K562 (cell line): ENCODE results near the gene TECPR1.
A peak's percentile ranks its signal among the peaks of the same experiment; 100 is the strongest.

Experiments used
- KLF6 ChIP-seq: fragments of 250-450 bp; sonication (Bioruptor Pico); IDR thresholded peaks from 2 replicates; pipeline ENCODE4 v1.4.0; 2020; ENCODE audit warnings: mild to moderate bottlenecking, moderate library complexity, borderline replicate concordance
- NFYB ChIP-seq: IDR thresholded peaks from 2 replicates; pipeline ENCODE4 v1.6.1; 2011; ENCODE audit warnings: mild to moderate bottlenecking, moderate library complexity; ENCODE audit not compliant: insufficient read length; ENCODE audit errors: extremely low read depth
- POLR2A ChIP-seq: fragments of 450-650 bp; conservative IDR thresholded peaks from 2 replicates; pipeline ENCODE4 v1.6.1; 2016
- POLR2AphosphoS5 ChIP-seq: IDR thresholded peaks from 2 replicates; pipeline ENCODE4 v1.6.1; 2011; ENCODE audit warnings: mild to moderate bottlenecking, low read depth, low read length, moderate library complexity; ENCODE audit not compliant: control insufficient read depth, insufficient read depth
- POLR2G ChIP-seq: fragments of 200-400 bp; formaldehyde crosslinking; IDR thresholded peaks from 2 replicates; pipeline ENCODE4 v1.6.1; 2017; ENCODE audit warnings: low read depth, mild to moderate bottlenecking, antibody characterized with exemption, low read length, moderate library complexity
- SMAD3 ChIP-seq: fragments of 450-650 bp; formaldehyde crosslinking; conservative IDR thresholded peaks from 2 replicates; pipeline ENCODE4 v1.4.0; 2020; ENCODE audit warnings: mild to moderate bottlenecking
- ZNF175 ChIP-seq: fragments of 200-800 bp; sonication (Bioruptor generic); IDR thresholded peaks from 2 replicates; pipeline ENCODE4 v1.6.1; 2016; ENCODE audit warnings: low read depth, mild to moderate bottlenecking, missing genetic modification characterization, missing compliant biosample characterization
- ZNF408 ChIP-seq: fragments of 250-450 bp; sonication (Bioruptor Pico); IDR thresholded peaks from 2 replicates; pipeline ENCODE4 v1.4.0; 2020; ENCODE audit warnings: low read depth, mild to moderate bottlenecking, moderate library complexity
- TF ChIP-seq, protein P1 (sequence below): sonication (generic); formaldehyde crosslinking; IDR thresholded peaks from 2 replicates; pipeline ENCODE4 v1.8.1; 2023; ENCODE audit warnings: mild to moderate bottlenecking, missing genetic modification reagents

DNA sequence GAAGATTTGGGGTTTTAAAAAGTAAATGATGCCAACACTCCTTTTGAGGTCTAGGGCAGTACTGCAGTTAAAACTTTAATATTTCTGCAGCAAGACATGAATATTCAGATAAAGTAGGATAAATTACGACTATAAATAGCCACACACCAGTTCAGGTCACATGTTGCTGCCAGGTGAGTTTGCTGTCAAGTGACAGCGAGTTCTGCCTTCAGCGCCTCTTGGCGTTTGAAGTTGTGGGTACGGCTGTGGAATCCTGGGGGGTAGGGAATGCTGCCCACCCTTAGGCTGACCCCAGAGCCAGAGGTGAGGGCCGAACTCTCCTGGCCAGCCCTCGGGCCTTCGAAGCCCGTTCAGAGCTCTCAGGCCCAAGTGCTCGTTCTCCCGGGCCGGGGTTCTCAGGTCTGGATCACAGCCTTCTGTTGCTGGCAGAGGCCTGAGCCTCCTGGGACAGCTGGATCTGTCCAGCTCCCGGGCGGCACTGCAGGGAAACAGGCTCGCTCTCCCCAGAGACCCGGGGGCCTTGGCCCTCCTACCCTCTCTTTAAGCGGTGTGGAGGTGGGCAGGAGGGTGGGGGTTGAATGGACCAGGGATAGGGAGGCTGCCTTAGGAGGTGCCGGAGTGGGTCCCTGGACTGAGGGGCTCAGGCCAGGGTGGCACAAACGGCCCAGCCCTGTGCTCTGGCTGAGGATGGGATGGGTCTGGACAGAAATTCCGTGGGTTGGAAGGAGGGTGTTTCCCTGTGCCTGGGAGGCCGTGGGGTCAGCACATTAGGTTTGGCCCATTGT, 34.9 kb upstream of the TECPR1 start:
- no peak for TF ChIP-seq ZNF408 (CRISPR knock-in tag)
- TF ChIP-seq POLR2A, result no peak
- TF ChIP-seq KLF6 (CRISPR knock-in tag), result no peak
- TF ChIP-seq POLR2AphosphoS5, result no peak
- TF ChIP-seq, protein P1, sequence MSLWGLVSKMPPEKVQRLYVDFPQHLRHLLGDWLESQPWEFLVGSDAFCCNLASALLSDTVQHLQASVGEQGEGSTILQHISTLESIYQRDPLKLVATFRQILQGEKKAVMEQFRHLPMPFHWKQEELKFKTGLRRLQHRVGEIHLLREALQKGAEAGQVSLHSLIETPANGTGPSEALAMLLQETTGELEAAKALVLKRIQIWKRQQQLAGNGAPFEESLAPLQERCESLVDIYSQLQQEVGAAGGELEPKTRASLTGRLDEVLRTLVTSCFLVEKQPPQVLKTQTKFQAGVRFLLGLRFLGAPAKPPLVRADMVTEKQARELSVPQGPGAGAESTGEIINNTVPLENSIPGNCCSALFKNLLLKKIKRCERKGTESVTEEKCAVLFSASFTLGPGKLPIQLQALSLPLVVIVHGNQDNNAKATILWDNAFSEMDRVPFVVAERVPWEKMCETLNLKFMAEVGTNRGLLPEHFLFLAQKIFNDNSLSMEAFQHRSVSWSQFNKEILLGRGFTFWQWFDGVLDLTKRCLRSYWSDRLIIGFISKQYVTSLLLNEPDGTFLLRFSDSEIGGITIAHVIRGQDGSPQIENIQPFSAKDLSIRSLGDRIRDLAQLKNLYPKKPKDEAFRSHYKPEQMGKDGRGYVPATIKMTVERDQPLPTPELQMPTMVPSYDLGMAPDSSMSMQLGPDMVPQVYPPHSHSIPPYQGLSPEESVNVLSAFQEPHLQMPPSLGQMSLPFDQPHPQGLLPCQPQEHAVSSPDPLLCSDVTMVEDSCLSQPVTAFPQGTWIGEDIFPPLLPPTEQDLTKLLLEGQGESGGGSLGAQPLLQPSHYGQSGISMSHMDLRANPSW (CRISPR knock-in tag), result no peak
- no peak for TF ChIP-seq NFYB
- peak; percentile 57 for TF ChIP-seq POLR2G
- TF ChIP-seq ZNF175 (CRISPR knock-in tag), result no peak
- TF ChIP-seq SMAD3, result no peak
